ENCODE data around the gene C3orf18. TPM values are rescaled to one million over a fixed set of nuclear protein-coding genes. Genes with fewer than 3 reads are reported as not detected.

The C3orf18 gene
- total RNA-seq, 4 donors from 2014 or later: 1.1 to 26.4 (median 3.2) TPM; not detected in 1

- Histone ChIP-seq H3K36me3 (no peaks in the 10 kb centered on the region), H3K27ac (no peak overlapping the region), H3K9me3 (no peaks in the 10 kb centered on the region), H3K4me1 (peaks cover 0 to 3% (median 0%) of the 10 kb centered on the region in 4 donors), H3K4me3 (no peak overlapping the region), H3K27me3 (no peaks in the 10 kb centered on the region)
- TF ChIP-seq POLR2A (IDR thresholded peaks at IDR 0.05): no peak
- TF ChIP-seq, protein P1, sequence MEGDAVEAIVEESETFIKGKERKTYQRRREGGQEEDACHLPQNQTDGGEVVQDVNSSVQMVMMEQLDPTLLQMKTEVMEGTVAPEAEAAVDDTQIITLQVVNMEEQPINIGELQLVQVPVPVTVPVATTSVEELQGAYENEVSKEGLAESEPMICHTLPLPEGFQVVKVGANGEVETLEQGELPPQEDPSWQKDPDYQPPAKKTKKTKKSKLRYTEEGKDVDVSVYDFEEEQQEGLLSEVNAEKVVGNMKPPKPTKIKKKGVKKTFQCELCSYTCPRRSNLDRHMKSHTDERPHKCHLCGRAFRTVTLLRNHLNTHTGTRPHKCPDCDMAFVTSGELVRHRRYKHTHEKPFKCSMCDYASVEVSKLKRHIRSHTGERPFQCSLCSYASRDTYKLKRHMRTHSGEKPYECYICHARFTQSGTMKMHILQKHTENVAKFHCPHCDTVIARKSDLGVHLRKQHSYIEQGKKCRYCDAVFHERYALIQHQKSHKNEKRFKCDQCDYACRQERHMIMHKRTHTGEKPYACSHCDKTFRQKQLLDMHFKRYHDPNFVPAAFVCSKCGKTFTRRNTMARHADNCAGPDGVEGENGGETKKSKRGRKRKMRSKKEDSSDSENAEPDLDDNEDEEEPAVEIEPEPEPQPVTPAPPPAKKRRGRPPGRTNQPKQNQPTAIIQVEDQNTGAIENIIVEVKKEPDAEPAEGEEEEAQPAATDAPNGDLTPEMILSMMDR (IDR thresholded peaks at IDR 0.05): no peak
- no peak for DNase-seq
Measured at GRCh38 chr3:50508821-50509220, 58.7 kb downstream of the C3orf18 start.

Other genes starting within 250 kb of the C3orf18 start
- gene HYAL2, start 245.0 kb downstream of the C3orf18 start, total RNA-seq: 10 to 100 TPM; 18.2 to 63.1 (median 39.9) TPM
- 10 to 100 TPM in 3 of 4 donors, 1 to 10 TPM in 1; 5.8 to 19.8 (median 17.5) TPM for gene TUSC2, start 239.5 kb downstream of the C3orf18 start, total RNA-seq
- gene RASSF1, start 226.9 kb downstream of the C3orf18 start, total RNA-seq: 10 to 100 TPM; 27.6 to 80.0 (median 29.4) TPM
- gene ZMYND10, start 222.0 kb downstream of the C3orf18 start, total RNA-seq: under 1 TPM in 2 of 4 donors, not detected in 2; 0.27 to 0.38 TPM
- 10 to 100 TPM; 19.1 to 45.4 (median 28.3) TPM for gene NPRL2, start 217.0 kb downstream of the C3orf18 start, total RNA-seq
- gene CYB561D2, start 216.9 kb downstream of the C3orf18 start, total RNA-seq: 10 to 100 TPM; 22.3 to 69.5 (median 38.6) TPM
- gene TMEM115, start 208.2 kb downstream of the C3orf18 start, total RNA-seq: 10 to 100 TPM; 14.0 to 75.5 (median 66.2) TPM
- gene CACNA2D2, start 64.1 kb downstream of the C3orf18 start, total RNA-seq: 1 to 10 TPM in 3 of 4 donors, under 1 TPM in 1; 0.88 to 5.8 (median 1.2) TPM
- gene HEMK1, start 1.8 kb upstream of the C3orf18 start, total RNA-seq: 10 to 100 TPM in 3 of 4 donors, 1 to 10 TPM in 1; 8.6 to 15.3 (median 12.5) TPM
- gene CISH, start 44.0 kb upstream of the C3orf18 start, total RNA-seq: 10 to 100 TPM in 3 of 4 donors, 1 to 10 TPM in 1; 9.7 to 13.5 (median 10.9) TPM
- gene MAPKAPK3, start 49.4 kb upstream of the C3orf18 start, total RNA-seq: 10 to 100 TPM; 25.6 to 44.0 (median 30.0) TPM
- under 1 TPM in 3 of 4 donors, not detected in 1; 0.28 to 0.83 (median 0.40) TPM for gene DOCK3, start 107.2 kb upstream of the C3orf18 start, total RNA-seq

Measured in Peyer's patch (tissue), 4 donors.